ENCODE results near the gene MYT1. TPM values are rescaled to one million over a fixed set of nuclear protein-coding genes. Genes with fewer than 3 reads are reported as not detected.

Gene MYT1
- total and polyA plus RNA-seq, 2 of the 8 experiments (the other 6 are each of a cell fraction or from before 2014, with no cell fraction given), result 0.63 to 2.0 TPM

DNA sequence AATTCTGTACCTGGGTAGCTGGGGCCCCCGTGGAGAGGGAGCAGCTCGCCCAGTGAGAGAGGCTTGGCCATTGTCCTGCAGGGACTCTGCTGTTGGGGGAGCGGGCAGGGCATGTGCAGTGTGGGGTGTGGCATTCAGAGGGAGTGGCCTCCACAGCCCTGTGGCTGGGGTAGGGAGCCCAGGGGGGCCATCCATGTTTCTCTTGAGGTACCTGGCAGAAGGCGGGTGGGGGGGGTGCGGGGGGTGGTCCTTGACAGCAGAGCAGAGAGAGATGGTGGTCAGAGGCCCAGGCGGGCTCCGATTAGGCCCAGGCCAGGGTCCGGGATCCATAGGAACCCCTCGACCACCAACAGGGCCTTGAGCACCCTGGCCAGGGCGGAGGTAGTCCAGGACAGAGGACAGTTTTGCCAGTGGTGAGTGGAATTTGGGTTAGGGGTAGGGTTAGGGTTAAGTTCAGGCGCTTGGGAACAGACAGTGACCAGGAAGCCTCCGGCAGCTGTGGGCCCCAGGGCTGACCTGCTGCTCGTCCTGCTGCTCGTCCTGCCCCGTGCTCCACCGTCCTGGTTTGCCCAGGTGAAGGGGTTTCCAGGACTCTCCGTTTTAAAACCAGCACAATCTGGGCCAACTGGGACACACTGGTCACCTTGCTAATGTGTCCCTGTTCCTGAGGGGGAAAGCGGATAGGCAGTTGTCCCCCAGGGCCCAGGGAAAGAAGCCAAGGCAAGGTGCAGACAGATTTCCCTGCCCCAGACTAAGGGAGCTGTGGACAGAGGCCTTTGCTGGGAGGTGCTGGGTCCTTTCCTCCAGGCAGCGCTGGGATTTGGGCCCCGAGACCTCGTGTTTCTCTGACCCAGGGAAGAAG lies 24.8 kb upstream of the MYT1 start:
- Histone ChIP-seq H2AFZ (ENCODE audit: low read length) (no peak overlapping the region), H3K23ac (ENCODE audit: insufficient read length) (no peak overlapping the region), H3K9me3 (ENCODE audit: insufficient read depth in 2 of 2, low read depth in 1 of 2, low read length in 1 of 2) (peaks cover 4 to 5% of the 10 kb centered on the region in 2 experiments), H4K20me1 (replicated peaks in 1 of 2; ENCODE audit: control insufficient read depth in 1 of 2, insufficient read depth in 2 of 2, low read length in 2 of 2) (no peaks in the 10 kb centered on the region), H3K56ac (replicated peaks; ENCODE audit: insufficient read length, low read depth, low read length) (no peak overlapping the region), H3K4me1 (replicated peaks in 1 of 4; ENCODE audit: control insufficient read depth in 3 of 4, insufficient read depth in 4 of 4, low read length in 3 of 4) (peaks cover 0 to 9% (median 5%) of the 10 kb centered on the region in 4 experiments; a peak in 5 of 7 replicates), H2BK5ac (ENCODE audit: low read depth, low read length) (no peak overlapping the region), H4K5ac (ENCODE audit: insufficient read length, low read depth, low read length) (no peak overlapping the region), H3K18ac (ENCODE audit: extremely low read depth, low read length) (no peak overlapping the region), H2BK120ac (replicated peaks; ENCODE audit: low read depth, low read length) (no peak overlapping the region), H2BK12ac (ENCODE audit: low read depth, low read length) (no peak overlapping the region), H2BK20ac (ENCODE audit: low read length) (no peak overlapping the region), H3K4ac (replicated peaks; ENCODE audit: insufficient read length, low read depth, low read length) (no peak overlapping the region), H3K23me2 (ENCODE audit: low read depth, low read length) (no peaks in the 10 kb centered on the region), H3K79me2 (ENCODE audit: control insufficient read depth in 1 of 2, insufficient read depth in 2 of 2, low read length in 2 of 2) (no peaks in the 10 kb centered on the region), H3K4me2 (ENCODE audit: insufficient read depth in 1 of 2, low read depth in 2 of 2, low read length in 2 of 2) (no peak overlapping the region), H4K8ac (ENCODE audit: extremely low read depth, insufficient read depth, low read length) (no peak overlapping the region; the same call in 1 of the 2 replicates), H3K14ac (ENCODE audit: insufficient read length) (no peak overlapping the region), H3K36me3 (ENCODE audit: control insufficient read depth in 2 of 4, insufficient read depth in 4 of 4, low read length in 3 of 4) (no peaks in the 10 kb centered on the region), H3K9ac (replicated peaks in 1 of 4; ENCODE audit: extremely low read depth in 1 of 4, low read depth in 3 of 4, low read length in 3 of 4) (no peak overlapping the region), H3K79me1 (ENCODE audit: low read depth, low read length) (no peaks in the 10 kb centered on the region), H3K4me3 (ENCODE audit: extremely low read depth in 1 of 4, insufficient read depth in 2 of 4, low read depth in 3 of 4, low read length in 4 of 4) (no peak overlapping the region), H3K27ac (ENCODE audit: low read depth, low read length) (no peak overlapping the region), H3K27me3 (replicated peaks in 1 of 4; ENCODE audit: control insufficient read depth in 3 of 4, extremely low read depth in 1 of 4, insufficient read depth in 3 of 4, low read length in 3 of 4) (no peaks in the 10 kb centered on the region), H2BK15ac (ENCODE audit: low read length) (no peak overlapping the region), H2AK5ac (ENCODE audit: low read depth, low read length) (no peak overlapping the region), H4K91ac (replicated peaks; ENCODE audit: insufficient read length, low read length) (no peak overlapping the region)
- no peak for FAIRE-seq
- WGBS, 2 experiments (ENCODE audit: extremely low coverage in 1 of 2, insufficient coverage in 1 of 2, insufficient read length in 1 of 2, insufficient replicate concordance in 2 of 2, low coverage in 1 of 2, low lambda C conversion rate in 2 of 2, missing lambda C conversion rate in 1 of 2), result 89% methylated on average over 20 of the region's 21 CpGs; no CpG with 5 or more reads in 1 of the 2 experiments
- ChIA-PET CTCF (ENCODE audit: partially characterized antibody) (interaction anchor here (0.9 to 2.0 kb wide), 6 partner anchors 19 to 101 kb away, joined by 3 to 7 read pairs (median 4); no protein-coding TSS in a partner anchor), POLR2A (ENCODE audit: partially characterized antibody) (interaction anchor here (2.0 to 2.2 kb wide), 2 partner anchors 8 to 17 kb away, joined by 4 to 5 read pairs; no protein-coding TSS in a partner anchor)
- peak in 1 of 2 experiments; percentile 42 for DNase-seq (ENCODE audit: low read depth in 1 of 2, low spot score in 2 of 2)
- TF ChIP-seq CTCF (IDR thresholded peaks at IDR 0.05; ENCODE audit: control extremely low read depth in 1 of 3, insufficient read depth in 1 of 3, low read depth in 1 of 3, low read length in 3 of 3) (no peak), JUND (IDR thresholded peaks at IDR 0.05; ENCODE audit: low read length) (no peak), NANOG (IDR thresholded peaks at IDR 0.05; ENCODE audit: insufficient read depth, low read depth, low read length, poor library complexity, severe bottlenecking) (no peak), TAF7 (optimal IDR thresholded peaks at IDR 0.05; ENCODE audit: borderline replicate concordance, low read depth, low read length) (no peak), CHD1 (IDR thresholded peaks at IDR 0.05; ENCODE audit: low read depth, low read length) (no peak), TAF1 (IDR thresholded peaks at IDR 0.05; ENCODE audit: low read depth, low read length) (no peak), GTF2F1 (IDR thresholded peaks at IDR 0.05; ENCODE audit: borderline replicate concordance, low read depth, low read length) (no peak), SP1 (IDR thresholded peaks at IDR 0.05; ENCODE audit: low read depth, low read length) (no peak), SP4 (IDR thresholded peaks at IDR 0.05; ENCODE audit: low read length) (no peak)

All from H1 (cell line).